NB4 (cell line): ENCODE data around the gene IQGAP1.

Experiments used
- MYC ChIP-seq: IDR thresholded peaks from 2 replicates; pipeline ENCODE4 v1.6.1; 2011; ENCODE audit warnings: low read depth, low read length
- POLR2A ChIP-seq: IDR thresholded peaks from 2 replicates; pipeline ENCODE4 v1.6.1; 2011; ENCODE audit warnings: mild to moderate bottlenecking; ENCODE audit not compliant: insufficient read length; ENCODE audit errors: extremely low read depth
- TF ChIP-seq, protein P1 (sequence below): IDR thresholded peaks from one replicate; pipeline ENCODE4 v1.5.1; 2012; ENCODE audit warnings: low read depth, low read length

DNA sequence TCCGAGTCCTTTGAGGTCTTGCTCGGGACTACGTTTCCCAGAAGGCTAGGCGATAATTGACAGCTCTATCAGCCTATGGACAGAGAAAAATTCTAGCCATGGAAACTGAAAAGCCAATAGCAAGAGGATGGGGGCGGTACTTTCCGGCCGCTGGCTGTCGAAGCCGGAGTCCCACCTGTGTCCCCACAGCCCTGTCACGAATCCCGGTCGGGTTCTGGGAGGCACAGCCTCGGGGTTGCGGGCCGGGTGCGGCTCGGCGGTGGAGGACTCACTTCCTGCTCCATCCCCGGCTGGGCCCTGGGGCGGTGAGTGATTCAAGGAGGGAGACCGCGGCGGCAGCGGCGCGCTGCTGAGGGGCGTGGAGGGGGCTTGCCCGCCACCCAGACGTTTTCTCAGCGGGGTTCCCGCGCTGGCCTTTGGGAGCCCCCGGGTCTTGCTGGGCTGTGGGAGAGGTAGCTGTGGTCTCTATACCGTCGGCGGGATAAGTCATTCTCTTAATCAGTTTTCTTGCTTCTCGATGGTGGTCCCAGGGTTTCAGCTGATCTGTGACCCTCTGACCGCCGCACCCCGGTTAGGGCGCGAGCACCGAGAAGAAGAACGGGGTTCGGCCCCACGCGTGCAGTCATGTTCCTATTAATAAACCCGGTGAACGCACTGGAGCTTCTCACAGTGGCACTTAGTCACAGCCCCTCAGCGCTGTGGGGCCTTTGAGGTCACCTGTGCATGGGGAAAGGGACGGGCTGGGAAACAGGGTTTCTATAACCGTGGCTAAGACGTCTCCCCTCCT is 35.7 kb upstream of the IQGAP1 start, which contains the start of gene ZNF774:
- TF ChIP-seq, protein P1, sequence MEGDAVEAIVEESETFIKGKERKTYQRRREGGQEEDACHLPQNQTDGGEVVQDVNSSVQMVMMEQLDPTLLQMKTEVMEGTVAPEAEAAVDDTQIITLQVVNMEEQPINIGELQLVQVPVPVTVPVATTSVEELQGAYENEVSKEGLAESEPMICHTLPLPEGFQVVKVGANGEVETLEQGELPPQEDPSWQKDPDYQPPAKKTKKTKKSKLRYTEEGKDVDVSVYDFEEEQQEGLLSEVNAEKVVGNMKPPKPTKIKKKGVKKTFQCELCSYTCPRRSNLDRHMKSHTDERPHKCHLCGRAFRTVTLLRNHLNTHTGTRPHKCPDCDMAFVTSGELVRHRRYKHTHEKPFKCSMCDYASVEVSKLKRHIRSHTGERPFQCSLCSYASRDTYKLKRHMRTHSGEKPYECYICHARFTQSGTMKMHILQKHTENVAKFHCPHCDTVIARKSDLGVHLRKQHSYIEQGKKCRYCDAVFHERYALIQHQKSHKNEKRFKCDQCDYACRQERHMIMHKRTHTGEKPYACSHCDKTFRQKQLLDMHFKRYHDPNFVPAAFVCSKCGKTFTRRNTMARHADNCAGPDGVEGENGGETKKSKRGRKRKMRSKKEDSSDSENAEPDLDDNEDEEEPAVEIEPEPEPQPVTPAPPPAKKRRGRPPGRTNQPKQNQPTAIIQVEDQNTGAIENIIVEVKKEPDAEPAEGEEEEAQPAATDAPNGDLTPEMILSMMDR: no peak
- TF ChIP-seq POLR2A (peak; percentile 25), MYC (peak; percentile 17; the same call in 1 of the 2 replicates)
